HUES6 (cell line): Measurements from ENCODE around the gene INTS15.

Experiments used
- H3K27ac ChIP-seq: 2 replicates; pipeline ENCODE4 v1.7.0; 2013; ENCODE audit warnings: low read depth, mild to moderate bottlenecking, low read length, inconsistent platforms
- H3K27me3 ChIP-seq: 2 replicates; pipeline ENCODE4 v1.6.1; 2013; ENCODE audit warnings: low read length; ENCODE audit not compliant: control insufficient read depth, insufficient read depth
- H3K36me3 ChIP-seq: 2 replicates; pipeline ENCODE4 v1.6.1; 2013; ENCODE audit warnings: low read length; ENCODE audit not compliant: control insufficient read depth, insufficient read depth
- H3K4me1 ChIP-seq: 2 replicates; pipeline ENCODE4 v1.6.1; 2013; ENCODE audit warnings: low read length; ENCODE audit not compliant: control insufficient read depth, insufficient read depth
- H3K4me3 ChIP-seq: 2 replicates; pipeline ENCODE4 v1.5.1; 2013; ENCODE audit warnings: low read depth, low read length
- H3K9ac ChIP-seq: one replicate; pipeline ENCODE4 v1.6.1; 2013; ENCODE audit warnings: mild to moderate bottlenecking, low read length
- H3K9me3 ChIP-seq: 2 replicates; pipeline ENCODE4 v1.6.1; 2013; ENCODE audit warnings: low read depth, low read length; ENCODE audit not compliant: control insufficient read depth, insufficient read depth

The INTS15 gene

DNA sequence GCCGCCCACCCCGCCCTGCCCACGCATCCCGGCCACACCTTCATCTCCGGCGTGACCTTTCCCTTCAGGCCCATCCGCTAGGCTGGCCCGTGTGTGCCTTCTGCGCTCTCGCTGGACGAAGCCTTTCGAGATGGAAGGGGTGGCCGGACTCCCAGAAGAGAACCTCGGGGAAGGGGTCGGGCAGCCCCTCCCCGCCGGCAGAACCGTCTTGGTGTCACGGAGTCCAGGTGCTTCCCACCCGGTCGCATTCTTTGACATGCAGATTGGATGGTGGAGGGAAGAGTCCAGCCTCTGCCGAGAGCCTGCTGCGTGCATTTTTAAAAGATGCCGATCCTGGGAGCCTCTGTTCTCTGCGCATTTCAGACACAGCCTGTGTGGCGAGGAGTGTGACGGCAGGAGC lies 18.3 kb downstream of the INTS15 start:
- Histone ChIP-seq H3K4me1 (no peaks in the 10 kb centered on the region), H3K9me3 (no peaks in the 10 kb centered on the region), H3K36me3 (peaks cover 22% of the 10 kb centered on the region), H3K27me3 (peaks cover 4% of the 10 kb centered on the region; the same call in 1 of the 2 replicates), H3K27ac (no peak overlapping the region), H3K9ac (no peak overlapping the region), H3K4me3 (no peak overlapping the region)

DNA sequence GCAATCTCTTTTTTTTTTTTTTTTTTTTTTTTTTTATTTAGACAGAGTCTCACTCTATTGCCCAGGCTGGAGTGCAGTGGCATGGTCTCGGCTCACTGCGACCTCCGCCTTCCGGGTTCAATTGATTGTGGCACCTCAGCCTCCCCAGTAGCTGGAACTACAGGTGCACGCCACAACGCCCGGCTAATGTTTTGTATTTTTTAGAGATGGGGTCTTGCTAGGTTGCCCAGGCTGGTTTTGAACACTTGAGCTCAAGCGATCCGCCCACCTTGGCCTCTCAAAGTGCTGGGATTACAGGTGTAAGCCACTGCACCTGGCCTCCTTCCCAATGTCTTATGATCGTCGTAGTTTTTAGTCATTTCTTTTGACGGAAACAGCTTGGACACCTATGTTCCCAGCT lies 19.0 kb downstream of the INTS15 start:
- peaks cover 4% of the 10 kb centered on the region for H3K4me1 ChIP-seq
- no peaks in the 10 kb centered on the region for H3K9me3 ChIP-seq
- peaks cover 16% of the 10 kb centered on the region for H3K36me3 ChIP-seq
- H3K9ac ChIP-seq: no peak overlapping the region
- peaks cover 8% of the 10 kb centered on the region; the same call in 1 of the 2 replicates for H3K27me3 ChIP-seq
- H3K27ac ChIP-seq: no peak overlapping the region
- no peak overlapping the region for H3K4me3 ChIP-seq

DNA sequence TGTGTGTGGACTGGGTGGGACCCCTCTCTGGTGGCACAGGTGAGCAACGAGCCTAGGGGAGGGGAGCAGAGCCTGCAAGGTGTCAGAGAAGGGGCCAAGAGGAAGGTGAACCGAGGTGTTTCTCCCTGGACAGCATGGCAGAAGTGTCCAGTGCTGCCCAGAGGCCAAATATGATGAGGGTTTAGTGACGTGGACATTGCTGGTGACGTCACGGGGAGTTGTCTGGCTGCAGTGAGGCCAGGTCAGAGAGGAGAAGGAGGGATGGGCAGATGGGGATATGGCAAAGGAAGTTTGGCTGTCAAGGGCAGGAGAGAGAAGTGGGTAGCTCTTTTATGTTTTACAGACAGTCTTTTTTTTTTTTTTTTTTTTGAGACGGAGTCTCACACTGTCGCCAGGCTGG lies 23.0 kb downstream of the INTS15 start:
- no peak overlapping the region for H3K9ac ChIP-seq

DNA sequence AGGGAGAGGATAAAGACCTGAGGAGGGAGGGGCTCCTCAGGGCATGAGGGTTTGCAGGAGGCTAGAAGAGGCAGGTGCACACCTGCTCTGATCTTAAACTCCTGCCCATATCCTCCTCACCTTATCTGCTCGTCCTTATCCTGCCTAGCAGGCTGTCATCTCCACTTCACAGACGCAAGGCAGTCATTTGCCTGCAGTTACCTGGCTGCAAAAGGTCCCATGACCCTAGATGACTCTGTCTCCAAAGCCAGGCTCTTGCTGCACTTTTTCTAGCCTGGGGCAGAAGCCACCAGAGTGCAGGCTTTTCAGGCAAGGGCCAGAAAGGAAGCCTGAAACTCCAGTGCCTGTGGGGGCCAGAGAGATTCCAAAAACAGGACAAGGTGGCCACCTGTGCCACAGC lies 23.9 kb downstream of the INTS15 start:
- Histone ChIP-seq H3K9me3 (no peaks in the 10 kb centered on the region), H3K9ac (no peak overlapping the region), H3K36me3 (peaks cover 8% of the 10 kb centered on the region), H3K27me3 (peaks cover 15% of the 10 kb centered on the region; the same call in 1 of the 2 replicates), H3K27ac (no peak overlapping the region), H3K4me3 (no peak overlapping the region), H3K4me1 (peaks cover 15% of the 10 kb centered on the region)

More for the DNA sequence above, 23.0 kb downstream of the INTS15 start:
- Histone ChIP-seq H3K9me3 (no peaks in the 10 kb centered on the region), H3K4me3 (no peak overlapping the region), H3K4me1 (peaks cover 15% of the 10 kb centered on the region), H3K27ac (no peak overlapping the region), H3K36me3 (peaks cover 8% of the 10 kb centered on the region), H3K27me3 (peaks cover 15% of the 10 kb centered on the region; the same call in 1 of the 2 replicates)

DNA sequence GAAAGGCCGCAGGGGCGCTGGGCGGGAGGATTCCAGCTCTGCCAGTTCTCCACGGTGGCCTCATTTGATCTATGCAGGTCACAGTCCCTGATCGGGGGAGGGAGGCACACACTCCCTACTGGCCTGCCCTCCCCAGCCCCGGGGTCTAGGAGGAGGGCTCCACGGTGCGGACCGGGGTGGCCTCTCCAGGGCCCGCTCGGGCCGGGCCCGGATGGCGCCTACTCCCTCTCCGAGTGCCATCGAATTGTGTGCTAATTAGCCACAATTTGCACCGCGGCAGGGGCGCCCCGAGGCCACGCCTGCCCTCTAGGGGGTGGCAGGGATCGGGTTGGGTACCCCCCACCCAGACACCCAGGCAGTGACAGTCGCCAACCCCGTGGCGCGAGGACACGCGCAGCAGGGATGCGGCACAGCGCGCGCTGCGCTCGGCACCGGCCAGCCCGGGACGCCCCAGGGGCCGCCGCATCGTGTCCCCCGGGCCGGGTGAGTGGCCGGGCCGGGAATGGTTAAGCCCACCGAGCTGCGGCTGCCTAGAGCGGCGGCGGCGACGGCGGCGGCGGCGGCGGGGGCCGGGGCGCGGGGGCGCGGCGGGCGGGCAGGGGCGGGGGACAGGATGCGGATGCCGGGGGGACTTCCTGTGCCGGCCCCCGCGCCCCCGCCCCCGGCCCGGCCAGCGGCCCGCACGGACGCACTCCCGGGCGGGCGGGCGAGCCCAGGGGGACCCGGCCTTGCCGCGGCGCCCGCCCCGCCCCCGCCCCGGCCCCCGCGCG lies 25.3 kb downstream of the INTS15 start, which contains the start of gene ZNF853:
TSS of gene ZNF853 (plus strand) at position 658 of the 770 bp plus-strand sequence. CDS start 565 bp downstream, outside the sequence.
- Histone ChIP-seq H3K27ac (peak within 1 kb of the TSS; percentile 57; the same call in 1 of the 2 replicates), H3K9ac (peak within 1 kb of the TSS; percentile 77), H3K4me3 (peak within 1 kb of the TSS; percentile 96), H3K27me3 (peaks cover 15% of the 10 kb centered on the region; the same call in 1 of the 2 replicates), H3K4me1 (peaks cover 15% of the 10 kb centered on the region), H3K36me3 (peaks cover 8% of the 10 kb centered on the region), H3K9me3 (no peaks in the 10 kb centered on the region)

DNA sequence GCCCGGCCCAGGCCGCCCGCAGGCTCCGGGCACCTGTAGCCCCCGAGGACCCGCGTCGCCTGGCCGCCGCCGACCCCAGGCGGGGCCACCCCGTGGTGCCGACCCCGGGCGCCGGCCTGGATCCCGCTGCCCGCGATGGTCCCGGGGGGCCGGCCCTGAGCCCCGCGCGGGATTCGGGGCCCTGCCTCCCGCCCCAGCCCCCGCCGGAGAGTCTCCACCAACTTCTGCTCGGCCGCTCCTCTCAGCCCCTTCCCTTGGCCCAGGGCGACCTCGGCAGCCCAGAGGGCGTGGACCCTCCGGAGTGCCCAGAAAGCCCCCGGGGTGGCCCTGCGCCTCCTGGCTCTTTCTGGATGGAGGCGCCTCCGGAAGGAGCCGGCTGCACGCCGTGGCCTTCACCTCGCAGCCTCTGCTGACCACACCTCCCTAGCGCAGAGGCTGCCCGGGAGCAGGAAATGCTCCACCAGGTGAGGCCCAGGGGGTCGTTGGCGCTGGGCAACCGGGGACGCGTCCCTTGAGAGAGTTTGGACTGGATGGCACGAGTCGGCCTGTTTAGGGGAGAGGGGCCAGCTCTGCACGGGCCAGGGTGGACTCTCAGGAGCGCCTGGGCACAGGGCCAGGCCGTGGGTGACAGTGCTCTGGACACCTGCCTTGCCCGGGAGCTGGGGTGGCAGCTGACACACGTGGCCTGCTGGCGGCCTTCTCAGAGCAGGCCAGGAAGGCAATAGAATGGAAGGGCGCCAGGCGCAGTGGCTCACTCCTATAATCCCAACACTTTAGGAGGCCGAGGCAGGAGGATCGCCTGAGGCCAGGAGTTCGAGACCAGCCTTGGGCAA lies 26.1 kb downstream of the INTS15 start:
- Histone ChIP-seq H3K4me3 (peak overlapping the region; percentile 65), H3K9me3 (no peaks in the 10 kb centered on the region), H3K9ac (peak overlapping the region; percentile 58)

DNA sequence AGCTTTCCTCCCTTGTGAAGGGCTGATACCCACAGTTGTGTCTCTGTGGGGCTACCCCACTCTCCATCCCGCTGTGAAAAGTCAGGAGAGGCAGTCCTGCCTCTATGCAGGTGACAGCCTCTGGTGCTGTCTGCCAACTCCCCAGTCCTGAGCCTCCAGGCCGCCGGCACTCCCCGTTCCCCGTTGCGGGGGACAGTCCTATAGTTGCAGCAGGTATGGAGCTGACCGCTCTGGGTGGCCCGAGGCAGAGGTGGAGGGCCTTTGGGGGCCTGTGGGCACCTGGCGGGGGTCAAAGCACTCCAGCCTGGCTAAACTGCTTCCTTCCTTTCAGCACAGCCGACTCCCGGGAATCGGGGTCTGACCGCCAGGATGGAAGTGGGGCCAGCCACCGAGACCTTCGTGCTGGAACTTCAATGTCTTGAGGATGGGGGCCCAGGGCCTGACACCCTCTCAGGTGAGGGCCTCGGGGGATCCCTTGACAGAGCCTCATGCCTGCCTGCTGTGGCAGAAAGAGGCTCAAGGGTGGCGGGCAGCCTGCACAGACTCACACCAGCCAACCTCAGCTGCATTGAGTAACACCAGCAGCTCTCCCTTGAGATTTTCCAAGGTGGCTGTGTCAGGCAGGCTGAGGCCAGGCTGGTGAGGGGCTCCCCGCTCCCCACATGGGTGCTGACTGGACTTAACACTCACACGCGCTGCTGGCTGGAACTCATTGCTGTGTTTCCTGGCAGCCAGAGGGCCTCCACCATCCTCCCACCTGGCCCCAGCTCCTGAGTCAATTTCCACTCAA lies 27.2 kb downstream of the INTS15 start:
- Histone ChIP-seq H3K9me3 (no peaks in the 10 kb centered on the region), H3K27ac (no peak overlapping the region), H3K27me3 (peaks cover 15% of the 10 kb centered on the region; the same call in 1 of the 2 replicates), H3K4me3 (no peak overlapping the region), H3K9ac (no peak overlapping the region), H3K4me1 (peaks cover 15% of the 10 kb centered on the region), H3K36me3 (peaks cover 20% of the 10 kb centered on the region)

More for the DNA sequence above, 26.1 kb downstream of the INTS15 start:
- Histone ChIP-seq H3K36me3 (peaks cover 10% of the 10 kb centered on the region), H3K27me3 (peaks cover 15% of the 10 kb centered on the region; the same call in 1 of the 2 replicates), H3K27ac (no peak overlapping the region), H3K4me1 (peaks cover 15% of the 10 kb centered on the region)

DNA sequence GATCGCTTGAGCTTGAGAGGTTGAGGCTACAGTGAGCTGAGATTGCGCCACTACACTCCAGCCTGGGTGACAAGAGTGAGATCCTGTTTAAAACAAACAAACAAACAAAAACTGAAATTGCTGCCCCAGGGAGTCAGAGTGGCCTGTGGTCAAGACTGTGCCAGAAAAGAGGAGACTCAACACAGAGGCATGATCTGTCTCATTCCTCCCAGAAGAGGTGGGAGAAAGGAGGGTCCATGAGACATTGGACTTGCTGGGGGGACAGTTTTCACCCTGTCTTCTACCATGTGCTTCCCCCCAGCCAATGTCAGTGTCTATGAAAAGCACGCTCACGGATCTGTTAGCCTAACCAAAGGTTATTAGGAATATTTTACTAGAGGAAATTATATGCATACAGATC lies 28.8 kb downstream of the INTS15 start:
- Histone ChIP-seq H3K27me3 (peaks cover 8% of the 10 kb centered on the region; the same call in 1 of the 2 replicates), H3K4me1 (peaks cover 12% of the 10 kb centered on the region), H3K4me3 (no peak overlapping the region), H3K9ac (no peak overlapping the region), H3K9me3 (no peaks in the 10 kb centered on the region), H3K36me3 (peaks cover 30% of the 10 kb centered on the region), H3K27ac (no peak overlapping the region)

DNA sequence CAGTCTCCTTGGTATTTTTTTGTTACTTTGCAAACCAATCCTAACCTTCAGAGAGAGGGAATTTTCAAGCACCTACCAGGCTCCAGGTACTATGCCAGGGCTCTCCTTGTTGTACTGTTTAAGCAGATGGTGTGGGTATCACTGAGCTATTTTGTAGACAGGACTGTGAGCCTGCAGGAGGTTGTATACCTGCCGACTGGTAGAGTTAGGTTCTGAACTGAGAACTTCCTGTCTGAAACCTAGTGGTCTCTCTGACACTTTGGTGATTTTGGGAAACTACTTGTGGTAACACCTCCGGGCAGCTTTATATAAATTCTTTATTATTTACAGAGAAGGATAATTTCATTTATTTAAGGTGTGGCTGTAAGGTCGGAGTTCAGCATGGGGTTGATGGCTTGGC lies 30.1 kb downstream of the INTS15 start:
- no peaks in the 10 kb centered on the region; the same call in 1 of the 2 replicates for H3K27me3 ChIP-seq
- H3K9me3 ChIP-seq: no peaks in the 10 kb centered on the region
- H3K9ac ChIP-seq: no peak overlapping the region
- no peaks in the 10 kb centered on the region for H3K4me1 ChIP-seq
- H3K27ac ChIP-seq: no peak overlapping the region
- H3K4me3 ChIP-seq: no peak overlapping the region
- H3K36me3 ChIP-seq: peaks cover 30% of the 10 kb centered on the region
